T-cell (primary cell): ENCODE measurements around the gene LAYN. TPM values are rescaled to one million over a fixed set of nuclear protein-coding genes. Genes with fewer than 3 reads are reported as not detected.

Source experiments
- ATAC-seq, 4 experiments: fragments of 200-7000 bp in 3 of 4; fragments of 150-1000 bp in 1 of 4; cut with Tn5 transposase; replicated peaks in 1 of 4; 1 replicate in 3 of 4; 2 replicates in 1 of 4; pipeline ENCODE4 v1.10.0; 2021; ENCODE audit warnings: moderate library complexity in 3 of 4, mild to moderate bottlenecking in 2 of 4, moderate number of reproducible peaks in 1 of 4
- CTCF ChIA-PET, 2 donors: fragments of 300-600 bp; sonication (Branson Sonifier 250); formaldehyde crosslinking; loops; one replicate each; lab custom pipeline; 2022; ENCODE audit warnings: antibody characterized with exemption in 2 of 2; lab: Charles Lee
- POLR2A ChIA-PET, 2 donors: fragments of 300-600 bp; sonication (Branson Sonifier 250); formaldehyde crosslinking; loops; one replicate each; lab custom pipeline; 2022; ENCODE audit warnings: antibody characterized with exemption in 2 of 2; lab: Charles Lee
- DNase-seq, 35 experiments: peaks; one replicate each; pipeline versions ENCODE4 v3.0.0 to v3.0.0-alpha.2; 2013 to 2023
- H3K27ac ChIP-seq: one replicate; pipeline ENCODE4 v1.5.1; 2013; ENCODE audit warnings: low read length
- H3K27me3 ChIP-seq, 2 experiments: replicated peaks in 1 of 2; 1 replicate in 1 of 2; 2 replicates in 1 of 2; pipeline versions ENCODE4 v1.6.1 to v1.7.0; 2013; ENCODE audit warnings: low read length in 1 of 2, mixed read lengths in 1 of 2; ENCODE audit not compliant: control insufficient read depth in 2 of 2, insufficient read depth in 2 of 2; ENCODE audit errors: extremely low read depth in 1 of 2
- H3K36me3 ChIP-seq, 2 donors: 1 replicate in 1 of 2; 2 replicates in 1 of 2; pipeline versions ENCODE4 v1.6.1 to v1.7.0; 2013; ENCODE audit warnings: low read length in 1 of 2; ENCODE audit not compliant: control insufficient read depth in 2 of 2, insufficient read depth in 1 of 2; ENCODE audit errors: extremely low read depth in 1 of 2
- H3K4me1 ChIP-seq, 2 experiments: 1 replicate in 1 of 2; 2 replicates in 1 of 2; pipeline versions ENCODE4 v1.6.1 to v1.7.0; 2013; ENCODE audit warnings: low read length in 2 of 2, mixed read lengths in 1 of 2; ENCODE audit not compliant: insufficient read depth in 2 of 2, control insufficient read depth in 1 of 2; ENCODE audit errors: extremely low read depth in 1 of 2
- H3K4me3 ChIP-seq, 2 donors: 1 replicate in 1 of 2; 2 replicates in 1 of 2; pipeline versions ENCODE4 v1.5.1 to v1.7.0; 2013; ENCODE audit warnings: mild to moderate bottlenecking in 2 of 2, low read length in 1 of 2, moderate library complexity in 1 of 2; ENCODE audit not compliant: control insufficient read depth in 1 of 2; ENCODE audit errors: extremely low read depth in 1 of 2
- H3K9me3 ChIP-seq: 2 replicates; pipeline ENCODE4 v1.7.0; 2013
- H3K27ac Mint-ChIP-seq, 2 donors: one replicate each; pipeline ENCODE4 v1.8.0; 2020 to 2021; ENCODE audit warnings: mild to moderate bottlenecking in 2 of 2, mixed read lengths in 2 of 2
- H3K27me3 Mint-ChIP-seq, 2 donors: one replicate each; pipeline ENCODE4 v1.8.0; 2021 to 2022; ENCODE audit warnings: mixed read lengths in 2 of 2
- H3K36me3 Mint-ChIP-seq: one replicate; pipeline ENCODE4 v1.8.0; 2021; ENCODE audit warnings: mixed read lengths
- H3K4me1 Mint-ChIP-seq, 3 donors: one replicate each; pipeline ENCODE4 v1.8.0; 2020 to 2022; ENCODE audit warnings: mixed read lengths in 3 of 3, mild to moderate bottlenecking in 1 of 3
- H3K4me3 Mint-ChIP-seq, 3 donors: one replicate each; pipeline ENCODE4 v1.8.0; 2020 to 2022; ENCODE audit warnings: mild to moderate bottlenecking in 3 of 3, mixed read lengths in 3 of 3, moderate library complexity in 3 of 3
- H3K9me3 Mint-ChIP-seq, 3 donors: one replicate each; pipeline ENCODE4 v1.8.0; 2020 to 2022; ENCODE audit warnings: mixed read lengths in 3 of 3
- WGBS: methylation state at CpG from one replicate; pipeline ENCODE4 v1.1.5; 2013; ENCODE audit warnings: missing lambda C conversion rate; ENCODE audit not compliant: insufficient coverage; 5-methylcytosine and 5-hydroxymethylcytosine counted together
- total RNA-seq, 35 experiments: library from RNA in 6 of 35; stranded (reverse) in 6 of 35; fragments of 120-200 nt in 1 of 35; gene quantifications; one replicate each; pipeline versions ENCODE4 v1.2.1 to v1.2.4 and lab custom pipeline; 2013 to 2026

The LAYN gene
- total RNA-seq, 5 donors from 2014 or later (not counting 1 experiment from before 2014, with no cell fraction given): 1.0 to 3.5 (median 2.6) TPM

DNA sequence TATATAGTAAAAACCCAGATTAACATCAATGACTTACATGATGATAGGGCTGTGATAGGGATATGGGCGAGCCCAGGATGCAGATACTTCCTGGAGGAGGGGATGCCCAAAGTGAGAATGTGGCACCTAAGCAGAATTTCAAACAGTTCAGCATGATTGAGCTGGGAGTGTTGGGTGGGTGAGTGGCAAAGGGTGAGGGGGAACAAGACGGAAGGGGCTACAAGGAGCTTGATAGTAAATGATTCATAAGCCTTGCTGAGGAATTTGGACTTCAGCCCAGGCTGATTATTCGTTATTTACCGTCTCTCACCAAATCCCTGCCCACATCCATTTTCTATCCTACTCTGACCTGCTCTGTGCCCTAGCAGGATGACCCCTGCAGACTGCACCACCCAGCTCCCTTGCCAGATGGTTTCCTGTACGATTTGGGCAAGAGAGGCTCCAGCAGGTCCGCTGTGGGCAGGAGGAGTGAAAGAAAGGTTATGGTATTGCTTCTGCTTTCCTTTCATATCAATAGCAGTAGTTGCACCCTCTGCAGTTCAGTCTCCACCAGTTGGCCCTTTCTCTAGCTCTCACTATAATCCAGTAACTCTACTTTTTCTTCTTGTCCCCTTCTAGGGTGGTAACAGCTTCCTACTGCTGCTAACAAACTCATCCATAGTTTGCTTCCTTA, 31.4 kb downstream of the LAYN start:
- H3K36me3 ChIP-seq: no peaks in the 10 kb centered on the region
- Mint-ChIP-seq H3K27ac (no peak overlapping the region), H3K4me3 (no peak overlapping the region), H3K27me3 (peaks cover 8 to 12% of the 10 kb centered on the region in 2 donors), H3K4me1 (no peaks in the 10 kb centered on the region), H3K36me3 (no peaks in the 10 kb centered on the region), H3K9me3 (no peaks in the 10 kb centered on the region)
- WGBS: 100% methylated on average over 1 of the region's 6 CpGs
- DNase-seq: no peak
- peaks cover 0 to 2% of the 10 kb centered on the region in 2 experiments for H3K27me3 ChIP-seq
- ChIA-PET POLR2A (no interaction called here), CTCF (interaction anchor here (0.5 to 1.7 kb wide), 4 partner anchors 15 to 381 kb away, joined by 3 to 5 read pairs (median 3); no protein-coding TSS in a partner anchor)
- H3K27ac ChIP-seq: no peak overlapping the region
- no peaks in the 10 kb centered on the region for H3K4me1 ChIP-seq
- H3K4me3 ChIP-seq: no peak overlapping the region
- H3K9me3 ChIP-seq: no peaks in the 10 kb centered on the region
- no peak for ATAC-seq

DNA sequence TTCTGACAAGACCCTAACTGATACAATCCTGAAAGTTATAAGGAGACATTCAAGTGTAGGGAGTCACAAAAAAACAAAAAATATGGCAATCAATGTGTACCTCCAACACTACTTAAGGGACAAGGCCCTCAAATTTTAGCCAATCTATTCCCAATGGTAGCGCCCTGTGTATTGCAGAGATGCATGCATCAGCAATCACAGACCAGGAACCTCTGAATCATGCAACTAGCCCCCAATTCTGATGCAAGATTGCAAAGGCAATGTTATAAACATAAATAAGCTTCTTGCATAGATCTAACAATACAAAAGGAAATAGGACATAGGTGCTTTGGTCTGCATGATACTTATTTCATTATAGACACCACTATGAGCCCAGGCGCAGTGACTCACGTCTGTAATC, 32.1 kb downstream of the LAYN start:
- Histone ChIP-seq H3K27ac (no peak overlapping the region), H3K4me3 (no peak overlapping the region), H3K27me3 (peaks cover 0 to 2% of the 10 kb centered on the region in 2 experiments), H3K4me1 (no peaks in the 10 kb centered on the region), H3K36me3 (no peaks in the 10 kb centered on the region), H3K9me3 (no peaks in the 10 kb centered on the region)
- Mint-ChIP-seq H3K4me1 (no peaks in the 10 kb centered on the region), H3K36me3 (no peaks in the 10 kb centered on the region), H3K9me3 (no peaks in the 10 kb centered on the region), H3K27ac (no peak overlapping the region), H3K27me3 (peaks cover 8 to 12% of the 10 kb centered on the region in 2 donors), H3K4me3 (no peak overlapping the region)
- ChIA-PET CTCF (interaction anchor here in 1 of 2 donors (0.5 kb wide), 1 partner anchor 49 kb away, joined by 5 read pairs; no protein-coding TSS in a partner anchor), POLR2A (no interaction called here)
- ATAC-seq (no peak), DNase-seq (no peak)
- WGBS: no CpG with 5 or more reads among the region's 3 CpGs

DNA sequence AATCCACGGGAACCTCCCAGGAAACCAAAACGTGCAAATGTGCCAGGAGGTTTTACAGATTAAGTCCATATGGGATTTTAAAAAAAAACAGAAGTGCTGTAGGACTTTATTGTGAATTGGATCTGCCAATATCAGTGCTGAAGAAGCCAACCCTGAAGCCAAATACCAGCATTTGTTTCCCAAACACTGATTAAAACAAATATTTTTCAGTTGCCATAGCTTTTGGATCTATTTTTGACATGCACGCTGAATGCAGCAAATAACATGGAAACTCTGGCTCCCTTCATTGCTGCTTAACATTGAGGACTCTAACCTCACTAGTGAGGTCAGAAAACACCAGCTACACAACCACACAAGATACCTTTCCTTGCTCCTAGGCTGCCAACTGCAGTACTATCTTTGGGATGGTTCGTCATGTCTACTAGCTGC, 33.3 kb downstream of the LAYN start:
- DNase-seq (no peak), ATAC-seq (no peak)
- ChIA-PET CTCF (interaction anchor here in 1 of 2 donors (0.9 kb wide), 1 partner anchor 31 kb away, joined by 3 read pairs; no protein-coding TSS in a partner anchor), POLR2A (no interaction called here)
- Histone ChIP-seq H3K27ac (no peak overlapping the region), H3K27me3 (peaks cover 0 to 2% of the 10 kb centered on the region in 2 experiments), H3K36me3 (no peaks in the 10 kb centered on the region), H3K4me1 (no peaks in the 10 kb centered on the region), H3K4me3 (no peak overlapping the region), H3K9me3 (no peaks in the 10 kb centered on the region)
- no peak overlapping the region for H3K4me3 Mint-ChIP-seq
- H3K9me3 Mint-ChIP-seq: no peaks in the 10 kb centered on the region
- peaks cover 8 to 12% of the 10 kb centered on the region in 2 donors for H3K27me3 Mint-ChIP-seq
- WGBS: 95% methylated on average over 2 of the region's 4 CpGs
- no peak overlapping the region for H3K27ac Mint-ChIP-seq
- no peaks in the 10 kb centered on the region for H3K36me3 Mint-ChIP-seq
- no peaks in the 10 kb centered on the region for H3K4me1 Mint-ChIP-seq

DNA sequence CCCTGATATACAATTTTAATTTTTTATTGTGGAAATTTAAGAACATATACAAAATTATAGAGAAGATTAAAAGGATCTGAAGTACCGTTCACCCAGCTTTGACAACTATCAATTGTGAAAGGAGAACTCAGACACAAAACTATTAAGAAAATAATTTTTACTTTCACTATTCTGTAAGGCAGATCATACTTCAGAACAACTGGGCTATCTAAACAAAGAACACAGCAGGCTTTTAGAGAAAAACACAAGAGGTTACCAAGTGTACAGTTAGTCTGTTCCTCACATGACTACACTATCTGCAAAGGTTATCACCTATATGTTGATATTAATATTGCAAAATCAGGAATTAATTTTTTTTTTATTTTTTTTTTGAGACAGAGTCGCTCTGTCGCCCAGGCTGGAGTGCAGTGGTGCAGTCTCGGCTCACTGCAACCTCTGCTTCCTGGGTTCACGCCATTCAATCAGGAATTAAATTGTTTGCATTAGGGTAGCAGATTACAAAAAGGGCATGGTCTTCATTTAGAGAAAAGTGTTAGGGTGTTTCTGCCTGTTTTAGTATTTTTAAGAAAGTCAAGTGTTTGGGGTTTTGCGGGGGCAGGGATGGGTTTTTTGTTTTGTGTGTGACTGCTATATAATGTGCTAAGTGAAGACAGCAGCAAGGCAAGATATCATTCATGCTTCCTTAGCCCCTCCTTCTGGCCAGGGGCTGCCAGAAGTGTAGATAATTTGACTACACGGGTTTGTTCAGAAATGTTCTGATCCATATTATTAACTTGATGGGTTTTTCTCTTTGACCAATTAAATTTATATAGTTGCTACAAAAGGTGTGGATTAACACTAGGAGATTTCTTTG, 34.1 kb downstream of the LAYN start:
- Histone ChIP-seq H3K9me3 (no peaks in the 10 kb centered on the region), H3K4me1 (no peaks in the 10 kb centered on the region), H3K27me3 (peaks cover 0 to 2% of the 10 kb centered on the region in 2 experiments), H3K27ac (no peak overlapping the region), H3K36me3 (no peaks in the 10 kb centered on the region), H3K4me3 (no peak overlapping the region)
- Mint-ChIP-seq H3K27ac (no peak overlapping the region), H3K9me3 (no peaks in the 10 kb centered on the region), H3K36me3 (no peaks in the 10 kb centered on the region), H3K27me3 (peaks cover 8 to 12% of the 10 kb centered on the region in 2 donors), H3K4me1 (no peaks in the 10 kb centered on the region), H3K4me3 (peak overlapping the region; percentile 29 to 65 (median 43))
- POLR2A ChIA-PET: no interaction called here
- DNase-seq (no peak), ATAC-seq (peak in 2 of 4 experiments; percentile 44 to 54)
- CTCF ChIA-PET: interaction anchor here in 1 of 2 donors (0.9 kb wide), 1 partner anchor 30 kb away, joined by 3 read pairs; no protein-coding TSS in a partner anchor
- WGBS: 60% methylated on average over 4 of the region's 7 CpGs

DNA sequence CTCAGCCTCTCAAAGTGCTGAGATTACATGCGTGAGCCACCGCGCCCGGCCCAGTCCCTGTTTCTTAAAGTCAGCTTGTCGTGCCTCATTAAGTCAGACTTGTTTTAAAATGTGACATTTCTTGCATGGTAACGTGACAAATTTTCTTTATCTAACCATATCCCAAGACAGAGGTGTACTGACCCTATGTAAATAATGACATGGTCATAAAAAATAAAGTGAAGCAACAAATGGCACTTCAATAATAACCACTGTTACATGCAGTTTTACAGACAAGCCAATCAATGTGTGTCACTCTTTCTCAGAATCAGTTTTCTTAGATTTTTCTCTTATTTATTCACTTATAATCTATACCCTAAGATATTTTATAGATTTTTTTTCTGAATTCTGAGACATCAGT, 35.2 kb downstream of the LAYN start:
- H3K27ac ChIP-seq: no peak overlapping the region
- ChIA-PET CTCF (no interaction called here), POLR2A (no interaction called here)
- H3K27me3 Mint-ChIP-seq: peaks cover 7 to 10% of the 10 kb centered on the region in 2 donors
- no peak overlapping the region for H3K4me3 ChIP-seq
- H3K27me3 ChIP-seq: peaks cover 0 to 2% of the 10 kb centered on the region in 2 experiments
- no peaks in the 10 kb centered on the region for H3K9me3 Mint-ChIP-seq
- no peaks in the 10 kb centered on the region for H3K4me1 ChIP-seq
- H3K4me1 Mint-ChIP-seq: no peaks in the 10 kb centered on the region
- H3K4me3 Mint-ChIP-seq: no peak overlapping the region
- H3K9me3 ChIP-seq: no peaks in the 10 kb centered on the region
- no peaks in the 10 kb centered on the region for H3K36me3 Mint-ChIP-seq
- no peak overlapping the region for H3K27ac Mint-ChIP-seq
- H3K36me3 ChIP-seq: no peaks in the 10 kb centered on the region
- WGBS: 100% methylated on average over 4 of the region's 6 CpGs
- ATAC-seq (no peak), DNase-seq (no peak)

DNA sequence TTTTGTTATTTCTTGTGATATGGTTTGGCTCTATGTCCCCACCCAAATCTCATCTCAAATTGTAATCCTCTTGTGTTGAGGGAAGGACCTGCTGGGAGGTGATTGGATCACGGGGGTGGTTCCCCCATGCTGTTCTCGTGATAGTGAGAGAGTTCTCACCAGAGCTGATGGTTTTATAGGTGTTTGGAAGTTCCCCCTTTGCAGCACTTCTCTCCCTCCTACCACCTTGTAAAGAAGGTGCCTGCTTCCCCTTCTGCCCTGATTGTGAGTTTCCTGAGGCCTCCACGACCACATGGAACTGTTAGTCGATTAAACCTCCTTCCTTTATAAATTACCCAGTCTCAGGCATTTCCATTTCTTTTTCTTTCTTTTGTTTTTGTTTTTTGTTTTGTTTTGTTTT, 37.3 kb downstream of the LAYN start:
- no peaks in the 10 kb centered on the region for H3K36me3 ChIP-seq
- no CpG with 5 or more reads among the region's 4 CpGs for WGBS
- H3K4me1 Mint-ChIP-seq: no peaks in the 10 kb centered on the region
- no peak for DNase-seq
- no peaks in the 10 kb centered on the region for H3K9me3 Mint-ChIP-seq
- H3K36me3 Mint-ChIP-seq: no peaks in the 10 kb centered on the region
- ChIA-PET POLR2A (no interaction called here), CTCF (interaction anchor here in 1 of 2 donors (1.1 kb wide), 1 partner anchor 131 kb away, joined by 3 read pairs; no protein-coding TSS in a partner anchor)
- H3K4me1 ChIP-seq: no peaks in the 10 kb centered on the region
- H3K4me3 ChIP-seq: no peak overlapping the region
- H3K27ac Mint-ChIP-seq: no peak overlapping the region
- ATAC-seq: no peak
- no peak overlapping the region for H3K4me3 Mint-ChIP-seq
- H3K27ac ChIP-seq: no peak overlapping the region
- no peaks in the 10 kb centered on the region for H3K9me3 ChIP-seq
- no peaks in the 10 kb centered on the region for H3K27me3 Mint-ChIP-seq
- H3K27me3 ChIP-seq: no peaks in the 10 kb centered on the region
